GM12872 (cell line): Measurements from ENCODE around the gene USP17L30.
A peak's percentile ranks its signal among the peaks of the same experiment; 100 is the strongest.
"Not testable (repeated sequence)": the region's sequence is repeated elsewhere in the genome, so short reads cannot be mapped to it uniquely, and the experiment has no call there.

ENCODE experiments used
- TF ChIP-seq, protein P1 (sequence below): IDR thresholded peaks from 3 replicates; pipeline ENCODE4 v1.5.1; 2011; ENCODE audit warnings: low read depth, mild to moderate bottlenecking, low read length, moderate library complexity; ENCODE audit not compliant: insufficient read depth

Gene USP17L30

DNA sequence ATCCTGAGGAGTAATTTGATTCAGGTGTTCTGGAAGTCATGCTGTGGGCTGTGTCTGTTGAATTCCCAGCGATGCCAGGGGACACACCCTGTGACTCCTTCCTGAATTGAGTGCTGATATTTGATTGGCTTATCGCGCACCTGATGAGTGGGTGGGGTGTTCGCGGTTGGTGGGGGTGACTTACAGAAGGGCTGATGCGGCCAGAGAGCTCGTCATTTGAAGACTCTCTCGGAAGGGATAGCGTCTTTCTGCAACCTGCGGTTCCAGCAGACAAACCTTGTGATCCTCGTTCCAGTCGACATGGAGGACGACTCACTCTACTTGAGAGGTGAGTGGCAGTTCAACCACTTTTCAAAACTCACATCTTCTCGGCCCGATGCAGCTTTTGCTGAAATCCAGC, 9.6 kb upstream of the USP17L30 start, which contains the start of gene USP17L29:
TSS of gene USP17L29 (plus strand) at position 301 of the 400 bp plus-strand sequence. CDS start at position 301, 0 bp downstream.
- TF ChIP-seq, protein P1, sequence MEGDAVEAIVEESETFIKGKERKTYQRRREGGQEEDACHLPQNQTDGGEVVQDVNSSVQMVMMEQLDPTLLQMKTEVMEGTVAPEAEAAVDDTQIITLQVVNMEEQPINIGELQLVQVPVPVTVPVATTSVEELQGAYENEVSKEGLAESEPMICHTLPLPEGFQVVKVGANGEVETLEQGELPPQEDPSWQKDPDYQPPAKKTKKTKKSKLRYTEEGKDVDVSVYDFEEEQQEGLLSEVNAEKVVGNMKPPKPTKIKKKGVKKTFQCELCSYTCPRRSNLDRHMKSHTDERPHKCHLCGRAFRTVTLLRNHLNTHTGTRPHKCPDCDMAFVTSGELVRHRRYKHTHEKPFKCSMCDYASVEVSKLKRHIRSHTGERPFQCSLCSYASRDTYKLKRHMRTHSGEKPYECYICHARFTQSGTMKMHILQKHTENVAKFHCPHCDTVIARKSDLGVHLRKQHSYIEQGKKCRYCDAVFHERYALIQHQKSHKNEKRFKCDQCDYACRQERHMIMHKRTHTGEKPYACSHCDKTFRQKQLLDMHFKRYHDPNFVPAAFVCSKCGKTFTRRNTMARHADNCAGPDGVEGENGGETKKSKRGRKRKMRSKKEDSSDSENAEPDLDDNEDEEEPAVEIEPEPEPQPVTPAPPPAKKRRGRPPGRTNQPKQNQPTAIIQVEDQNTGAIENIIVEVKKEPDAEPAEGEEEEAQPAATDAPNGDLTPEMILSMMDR: not testable (repeated sequence)

DNA sequence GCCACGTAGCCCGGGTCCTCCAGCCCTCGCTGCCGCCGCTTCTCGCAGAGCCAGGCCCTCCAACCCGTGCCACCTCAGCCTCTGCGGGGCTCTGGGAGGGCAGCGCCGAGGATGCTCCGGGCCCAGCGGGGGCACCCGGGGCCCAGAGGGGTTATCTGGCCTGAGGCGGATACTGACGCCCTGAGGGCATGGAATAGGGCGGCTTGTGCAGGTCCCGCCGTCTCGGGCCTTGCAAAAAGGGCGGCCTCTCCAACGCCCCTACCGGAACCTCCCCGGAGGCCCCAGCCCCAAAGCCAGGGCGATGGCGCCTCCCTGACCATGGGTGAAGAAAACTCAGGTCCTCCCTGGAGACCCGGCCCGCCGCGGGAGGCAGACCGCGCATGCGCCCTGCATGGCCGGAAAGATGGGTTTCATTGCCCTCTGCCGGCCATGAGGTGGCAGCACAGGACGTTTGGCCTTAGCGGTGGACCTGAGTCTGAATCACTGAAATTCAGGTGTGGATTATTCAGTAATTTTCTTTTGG, 18.1 kb downstream of the USP17L30 start:
- TF ChIP-seq, protein P1: peak; percentile 22; the same call in 1 of the 3 replicates

DNA sequence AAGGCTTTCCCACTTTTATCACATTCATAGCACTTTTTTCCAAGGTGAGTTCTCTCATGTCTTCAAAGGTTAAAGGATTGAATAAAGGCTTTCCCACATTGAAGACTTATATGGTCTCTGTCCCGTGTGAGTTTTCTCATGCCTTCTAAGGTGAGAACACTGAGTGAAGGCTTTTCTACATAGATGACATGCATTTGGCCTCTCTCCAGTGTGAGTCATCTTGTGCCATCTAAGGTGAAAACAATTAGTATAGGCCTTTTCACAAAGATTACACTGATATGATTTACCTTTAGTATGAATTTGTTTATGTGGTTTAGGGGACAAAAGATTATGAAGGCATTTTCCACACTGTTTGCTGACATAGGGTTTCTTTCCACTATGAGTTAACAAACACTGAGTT, 21.2 kb downstream of the USP17L30 start:
- TF ChIP-seq, protein P1: no peak

DNA sequence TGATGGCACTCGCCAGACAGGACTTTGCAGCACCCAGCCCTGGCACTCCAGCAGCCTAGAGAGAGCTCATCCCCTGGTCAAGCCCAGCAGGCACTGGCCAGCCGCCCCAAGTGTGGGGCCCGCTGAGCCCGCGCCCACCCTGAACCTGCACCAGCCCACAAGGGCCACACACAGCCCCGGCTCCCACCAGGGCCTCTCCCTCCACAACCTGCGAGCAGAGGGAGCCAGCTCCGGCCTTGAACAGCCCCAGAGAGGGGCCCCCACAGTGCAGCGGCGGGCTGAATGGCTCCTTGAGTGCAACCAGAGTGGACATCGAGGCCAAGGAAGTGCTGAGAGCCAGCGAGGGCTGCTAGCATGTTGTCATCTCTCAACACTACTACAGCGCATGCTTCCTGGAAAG, 46.9 kb downstream of the USP17L30 start:
- TF ChIP-seq, protein P1: no peak
